ENCODE measurements around the gene NAB1. TPM values are rescaled to one million over a fixed set of nuclear protein-coding genes. Genes with fewer than 3 reads are reported as not detected.
A peak's percentile ranks its signal among the peaks of the same experiment; 100 is the strongest.

Gene NAB1
- total RNA-seq, 1 experiment from 2014 or later: 36.9 TPM

- H2BK20ac ChIP-seq (ENCODE audit: low read depth, low read length, poor library complexity, severe bottlenecking): no peak overlapping the region
- no peak overlapping the region for H4K5ac ChIP-seq (ENCODE audit: insufficient read length, low read depth, low read length)
- no peak for TF ChIP-seq CTCF (conservative IDR thresholded peaks at IDR 0.05)
- no peak for DNase-seq
- H3K4me3 Mint-ChIP-seq: no peak overlapping the region
- H3K14ac ChIP-seq (ENCODE audit: insufficient read depth, low read length): no peak overlapping the region
- no peaks in the 10 kb centered on the region for H3K9me3 ChIP-seq (ENCODE audit: control insufficient read depth, low read depth, low read length)
- no peak overlapping the region for H2AK5ac ChIP-seq (ENCODE audit: insufficient read length, low read length)
- H3K27ac Mint-ChIP-seq: peak overlapping the region; percentile 54 to 98 (median 81); a peak in 5 of 7 replicates
- no peaks in the 10 kb centered on the region for H3K79me1 ChIP-seq (ENCODE audit: insufficient read depth, low read depth, low read length, poor library complexity, severe bottlenecking)
- peak overlapping the region; percentile 6 for H3K4me2 ChIP-seq (ENCODE audit: insufficient read depth, insufficient read length, low read length)
- H3K9ac ChIP-seq (ENCODE audit: extremely low read depth, insufficient read length, low read length): no peak overlapping the region
- no peak overlapping the region for H3T11ph ChIP-seq (ENCODE audit: low read length)
- no peaks in the 10 kb centered on the region for H3K27me3 Mint-ChIP-seq (ENCODE audit: low read depth)
- H2AFZ ChIP-seq (ENCODE audit: low read length): no peak overlapping the region
- peaks cover 34 to 53% of the 10 kb centered on the region in 2 experiments for H3K4me1 Mint-ChIP-seq
- no peak overlapping the region for H2BK15ac ChIP-seq (ENCODE audit: low read depth, low read length)
- H2BK5ac ChIP-seq (ENCODE audit: insufficient read length, low read length): no peak overlapping the region
- WGBS (ENCODE audit: extremely low coverage, insufficient read length, low lambda C conversion rate): no CpG with 5 or more reads among the region's 4 CpGs
- H3K27ac ChIP-seq (ENCODE audit: insufficient read length, low read depth, low read length): peak overlapping the region; percentile 53
- H3K18ac ChIP-seq (ENCODE audit: insufficient read length, low read depth, low read length): no peak overlapping the region
- H4K91ac ChIP-seq (ENCODE audit: insufficient read length, low read depth, low read length): no peak overlapping the region
- H2BK120ac ChIP-seq (ENCODE audit: low read depth, low read length, poor library complexity, severe bottlenecking): no peak overlapping the region
- no peaks in the 10 kb centered on the region for H3K36me3 Mint-ChIP-seq (ENCODE audit: insufficient read depth in 1 of 3, low read depth in 3 of 3)
- no peak overlapping the region for H2BK12ac ChIP-seq (ENCODE audit: insufficient read length, low read depth, low read length)
- H4K20me1 ChIP-seq (ENCODE audit: control insufficient read depth, insufficient read depth, insufficient read length): no peaks in the 10 kb centered on the region
- no peak overlapping the region for H3K56ac ChIP-seq (ENCODE audit: insufficient read length, low read depth, low read length)
- no peaks in the 10 kb centered on the region for H3K23me2 ChIP-seq (ENCODE audit: insufficient read length, low read depth, low read length, poor library complexity, severe bottlenecking)
- H3K23ac ChIP-seq (ENCODE audit: insufficient read length, low read depth, low read length): no peak overlapping the region
- H3K4ac ChIP-seq (ENCODE audit: low read depth, low read length): no peak overlapping the region
- H4K8ac ChIP-seq (replicated peaks; ENCODE audit: insufficient read length, low read depth, low read length): no peak overlapping the region
- H3K9me3 Mint-ChIP-seq: no peaks in the 10 kb centered on the region
- H3K27me3 ChIP-seq (ENCODE audit: insufficient read depth, low read length): no peaks in the 10 kb centered on the region
- H3K79me2 ChIP-seq (ENCODE audit: insufficient read depth, low read length): no peaks in the 10 kb centered on the region
- H3K4me1 ChIP-seq (ENCODE audit: insufficient read depth, low read length): peaks cover 8% of the 10 kb centered on the region
These were observed 48.5 kb downstream of the NAB1 start for GRCh38 chr2:190697421-190697820.
